GM12878 (cell line): ENCODE measurements around the gene TACC3. TPM values are rescaled to one million over a fixed set of nuclear protein-coding genes. Genes with fewer than 3 reads are reported as not detected.

Experiments used
- ATAC-seq: fragments of 200-7000 bp; cut with Tn5 transposase; 3 replicates; pipeline ENCODE4 v1.9.1; 2020; ENCODE audit warnings: mild to moderate bottlenecking, moderate library complexity
- BruUV-seq: library from RNA; stranded (reverse); fragments of 400-500 nt; replicated peaks from 2 replicates; lab custom pipeline; 2021; lab: Mats Ljungman, UMichigan
- CTCF ChIA-PET: fragments of 300-600 bp; sonication (Branson Sonifier 250); formaldehyde crosslinking; extraction: SDS; loops from one replicate; lab custom pipeline; 2021; ENCODE audit warnings: inconsistent platforms; lab: Yijun Ruan, JAX
- POLR2A ChIA-PET: fragments of 350-600 bp; formaldehyde crosslinking; extraction: SDS; loops from one replicate; lab custom pipeline; 2021; ENCODE audit warnings: inconsistent platforms; lab: Charles Lee
- RAD21 ChIA-PET: fragments of 300-600 bp; sonication (Branson Sonifier 250); formaldehyde crosslinking; loops from one replicate; lab custom pipeline; 2023; ENCODE audit warnings: antibody characterized with exemption; ENCODE audit not compliant: unreplicated experiment; lab: Charles Lee
- SMC1A ChIA-PET: fragments of 300-600 bp; sonication (Branson Sonifier 250); formaldehyde crosslinking; loops from one replicate; lab custom pipeline; 2023; ENCODE audit not compliant: unreplicated experiment, uncharacterized antibody; lab: Charles Lee
- DNase-seq: peaks from one replicate; pipeline ENCODE4 v3.0.0-alpha.2; 2011; ENCODE audit warnings: low read depth, low spot score
- FAIRE-seq: peaks from 3 replicates; lab custom pipeline; 2011; peaks lifted over from hg19 to GRCh38; lab: Jason Lieb, UNC
- H2AFZ ChIP-seq: 2 replicates; pipeline ENCODE4 v1.6.0; 2011; ENCODE audit warnings: low read depth, low read length, control low read depth; ENCODE audit not compliant: control insufficient read depth
- H3K27ac ChIP-seq: 2 replicates; pipeline ENCODE4 v1.5.1; 2011; ENCODE audit warnings: control low read depth; ENCODE audit not compliant: control insufficient read depth, insufficient read depth
- H3K27me3 ChIP-seq, 2 experiments: replicated peaks in 1 of 2; 2 replicates each; pipeline versions ENCODE4 v1.6.0 to v1.6.1; 2011; ENCODE audit warnings: low read length in 1 of 2; ENCODE audit not compliant: control insufficient read depth in 2 of 2, insufficient read depth in 2 of 2
- H3K36me3 ChIP-seq, 2 experiments: 2 replicates each; pipeline ENCODE4 v1.5.1; 2011; ENCODE audit warnings: low read length in 1 of 2; ENCODE audit not compliant: control insufficient read depth in 2 of 2, insufficient read depth in 2 of 2
- H3K4me1 ChIP-seq: 2 replicates; pipeline ENCODE4 v1.6.1; 2011; ENCODE audit warnings: mild to moderate bottlenecking, low read length, moderate library complexity, mixed read lengths; ENCODE audit not compliant: control insufficient read depth, insufficient read depth
- H3K4me2 ChIP-seq: 2 replicates; pipeline ENCODE4 v1.6.0; 2011; ENCODE audit warnings: control low read depth; ENCODE audit not compliant: control insufficient read depth, insufficient read depth
- H3K4me3 ChIP-seq: fragments of 200-600 bp; sonication (generic); 2 replicates; pipeline ENCODE4 v1.5.1; 2016
- H3K79me2 ChIP-seq: 2 replicates; pipeline ENCODE4 v1.6.0; 2011; ENCODE audit warnings: low read length; ENCODE audit not compliant: control insufficient read depth, insufficient read depth
- H3K9ac ChIP-seq: 2 replicates; pipeline ENCODE4 v1.8.0; 2011; ENCODE audit warnings: low read length, control low read depth, mixed read lengths; ENCODE audit not compliant: control insufficient read depth, insufficient read depth
- H3K9me3 ChIP-seq: replicated peaks from 3 replicates; pipeline ENCODE4 v1.5.1; 2011; ENCODE audit warnings: mild to moderate bottlenecking, low read length; ENCODE audit not compliant: control insufficient read depth, insufficient read depth
- H4K20me1 ChIP-seq: 2 replicates; pipeline ENCODE4 v1.6.0; 2011; ENCODE audit not compliant: control insufficient read depth, insufficient read depth
- CEBPB ChIP-seq, 2 experiments: fragments of 150-350 bp in 1 of 2; IDR thresholded peaks; 2 replicates each; pipeline ENCODE4 v1.6.1; 2012 to 2014; ENCODE audit warnings: low read depth in 2 of 2, low read length in 2 of 2, borderline replicate concordance in 1 of 2, inconsistent platforms in 1 of 2
- DPF2 ChIP-seq: fragments of 450-650 bp; IDR thresholded peaks from 2 replicates; pipeline ENCODE4 v1.6.1; 2017; ENCODE audit warnings: mild to moderate bottlenecking
- EGR1 ChIP-seq, 2 experiments: IDR thresholded peaks; 1 replicate in 1 of 2; 2 replicates in 1 of 2; pipeline ENCODE4 v1.6.1; 2011 to 2012; ENCODE audit warnings: low read depth in 2 of 2, low read length in 2 of 2, borderline replicate concordance in 1 of 2, mild to moderate bottlenecking in 1 of 2, moderate library complexity in 1 of 2
- ELK1 ChIP-seq: IDR thresholded peaks from 2 replicates; pipeline ENCODE4 v1.6.1; 2012; ENCODE audit warnings: low read depth, low read length, improper control_type of control experiment
- FOXK2 ChIP-seq: fragments of 450-650 bp; IDR thresholded peaks from 2 replicates; pipeline ENCODE4 v1.6.1; 2017; ENCODE audit warnings: mild to moderate bottlenecking, moderate library complexity
- FOXM1 ChIP-seq: IDR thresholded peaks from 2 replicates; pipeline ENCODE4 v1.6.1; 2012; ENCODE audit warnings: low read depth, mild to moderate bottlenecking, inconsistent platforms, low read length, moderate library complexity
- HDGF ChIP-seq: fragments of 450-650 bp; IDR thresholded peaks from 2 replicates; pipeline ENCODE4 v1.6.1; 2016; ENCODE audit warnings: antibody characterized with exemption
- MAX ChIP-seq: IDR thresholded peaks from 2 replicates; pipeline ENCODE4 v1.6.1; 2012; ENCODE audit warnings: low read depth, low read length, improper control_type of control experiment
- MEF2B ChIP-seq: fragments of 450-650 bp; IDR thresholded peaks from 2 replicates; pipeline ENCODE4 v1.6.1; 2018; ENCODE audit warnings: mild to moderate bottlenecking, moderate library complexity; ENCODE audit not compliant: partially characterized antibody, poor library complexity, severe bottlenecking
- MTA2 ChIP-seq: fragments of 450-650 bp; IDR thresholded peaks from 2 replicates; pipeline ENCODE4 v1.6.1; 2016; ENCODE audit warnings: low read depth, mild to moderate bottlenecking, moderate library complexity
- NFIC ChIP-seq: IDR thresholded peaks from 2 replicates; pipeline ENCODE4 v1.6.1; 2012; ENCODE audit warnings: low read depth, mild to moderate bottlenecking, inconsistent platforms, low read length, moderate library complexity
- REST ChIP-seq: IDR thresholded peaks from 2 replicates; pipeline ENCODE4 v1.6.1; 2012; ENCODE audit warnings: mild to moderate bottlenecking, low read depth, low read length
- SREBF2 ChIP-seq: IDR thresholded peaks from 2 replicates; pipeline ENCODE4 v1.6.1; 2012; ENCODE audit warnings: mild to moderate bottlenecking, low read length
- TAF1 ChIP-seq: IDR thresholded peaks from 2 replicates; pipeline ENCODE4 v1.6.1; 2011; ENCODE audit warnings: mild to moderate bottlenecking, low read depth, low read length, borderline replicate concordance
- ZBED1 ChIP-seq: IDR thresholded peaks from 2 replicates; pipeline ENCODE4 v1.6.1; 2016; ENCODE audit warnings: borderline replicate concordance
- WGBS: methylation state at CpG from one replicate; pipeline ENCODE4 v1.1.6; 2016; ENCODE audit warnings: low lambda C conversion rate; ENCODE audit not compliant: insufficient replicate concordance, insufficient coverage; ENCODE audit errors: missing lambda C conversion rate; 5-methylcytosine and 5-hydroxymethylcytosine counted together
- in situ Hi-C: fragments of 300-500 bp; cut with MboI; formaldehyde crosslinking; loops from 9 replicates; pipeline ENCODE4 v1.14.3; 2018; ENCODE audit warnings: mixed read lengths
- intact Hi-C: fragments of 100-400 bp; cut with micrococcal nuclease; formaldehyde crosslinking; loops from one replicate; pipeline ENCODE4 v1.14.2; 2022; ENCODE audit not compliant: unreplicated experiment
- polyA plus RNA-seq, 11 experiments: library from polyadenylated mRNA; depleted of rRNA in 4 of 11; unstranded in 6 of 11; stranded (reverse) in 5 of 11; fragments of >200 nt; fragmentation: Nextera tagmentation in 4 of 11; fragmentation: Illumina TruSeq in 1 of 11; extraction: Ambion mirVana in 4 of 11; extraction: Trizol in 1 of 11; gene quantifications; 1 replicate in 1 of 11; 2 replicates in 10 of 11; pipeline versions ENCODE4 v1.2.1 to v1.2.3, GENCODE V29; 2011 to 2016; ENCODE audit warnings: inconsistent platforms in 2 of 11, missing spikeins in 2 of 11, low read depth in 1 of 11
- total RNA-seq, 4 experiments: library from RNA; depleted of rRNA in 3 of 4; stranded (reverse); fragments of >200 nt in 3 of 4; fragmentation: Illumina TruSeq in 1 of 4; extraction: Trizol in 1 of 4; gene quantifications; 2 replicates each; pipeline versions ENCODE4 v1.2.1 to v1.2.3, GENCODE V29; 2013 to 2021

TACC3 gene
- total and polyA plus RNA-seq, 10 of the 15 experiments (the other 5 are each of a cell fraction or from before 2014, with no cell fraction given) = 2.8 to 121 (median 73.3) TPM

- 17% methylated on average over 14 of the region's 20 CpGs for WGBS
- Histone ChIP-seq H3K27me3 (no peaks in the 10 kb centered on the region; a peak in 1 of 4 replicates), H3K36me3 (no peaks in the 10 kb centered on the region), H2AFZ (no peak overlapping the region), H3K9ac (no peak overlapping the region), H4K20me1 (no peaks in the 10 kb centered on the region), H3K4me3 (no peak overlapping the region), H3K4me1 (no peaks in the 10 kb centered on the region), H3K4me2 (no peak overlapping the region), H3K79me2 (no peaks in the 10 kb centered on the region), H3K27ac (no peak overlapping the region), H3K9me3 (no peaks in the 10 kb centered on the region)
- ChIA-PET SMC1A (no interaction called here), RAD21 (no interaction called here), POLR2A (no interaction called here), CTCF (no interaction called here)
- ATAC-seq (no peak), FAIRE-seq (no peak), DNase-seq (no peak)
- TF ChIP-seq DPF2 (no peak), TAF1 (no peak), SREBF2 (no peak), MAX (no peak), ELK1 (no peak), NFIC (no peak), FOXM1 (no peak), REST (no peak), FOXK2 (no peak), HDGF (no peak), MEF2B (no peak), CEBPB (IDR thresholded peaks at IDR 0.05; ENCODE audit: borderline replicate concordance in 1 of 2, low read depth in 2 of 2, low read length in 2 of 2) (no peak), MTA2 (no peak), ZBED1 (no peak), EGR1 (IDR thresholded peaks at IDR 0.05; ENCODE audit: borderline replicate concordance in 1 of 2, low read depth in 2 of 2, low read length in 2 of 2) (no peak)
- intact Hi-C loops = no loop called here
- in situ Hi-C loops = no loop called here
- BruUV-seq = no TSS peak
These were observed 41.1 kb downstream of the TACC3 start for GRCh38 chr4:1762264-1763010.
